Endothelial cell of umbilical vein (primary cell): ENCODE data around the gene STN1. TPM values are rescaled to one million over a fixed set of nuclear protein-coding genes. Genes with fewer than 3 reads are reported as not detected.

Experiments used
- BruUV-seq: library from RNA; stranded (reverse); fragments of 400-500 nt; replicated peaks from 2 replicates; lab custom pipeline; 2021; lab: Mats Ljungman, UMichigan
- CTCF ChIA-PET: fragments of 300-600, 350-600 bp; sonication (Branson Sonifier 250); formaldehyde crosslinking; loops from one replicate; lab custom pipeline; 2021; ENCODE audit warnings: antibody characterized with exemption, inconsistent platforms; lab: Charles Lee
- POLR2A ChIA-PET: fragments of 300-600, 350-600 bp; sonication (Branson Sonifier 250); formaldehyde crosslinking; loops from one replicate; lab custom pipeline; 2021; ENCODE audit warnings: antibody characterized with exemption, inconsistent platforms; lab: Charles Lee
- DNase-seq: peaks from one replicate; pipeline ENCODE4 v3.0.0-alpha.2; 2011; ENCODE audit warnings: low read depth, low spot score
- FAIRE-seq: peaks from 2 replicates; lab custom pipeline; 2011; peaks lifted over from hg19 to GRCh38; lab: Jason Lieb, UNC
- H2AFZ ChIP-seq: 2 replicates; pipeline ENCODE4 v1.6.0; 2012; ENCODE audit warnings: low read depth, low read length, control low read depth, inconsistent platforms
- H3K27ac ChIP-seq: 2 replicates; pipeline ENCODE4 v1.5.1; 2011; ENCODE audit warnings: low read depth, mild to moderate bottlenecking, control low read depth, low read length, moderate library complexity; ENCODE audit not compliant: insufficient read depth
- H3K27me3 ChIP-seq, 2 experiments: 2 replicates each; pipeline versions ENCODE4 v1.6.0 to v1.6.1; 2011; ENCODE audit warnings: low read length in 2 of 2, mixed read lengths in 1 of 2; ENCODE audit not compliant: control insufficient read depth in 2 of 2, insufficient read depth in 2 of 2
- H3K36me3 ChIP-seq, 2 experiments: 2 replicates in 1 of 2; 3 replicates in 1 of 2; pipeline ENCODE4 v1.5.1; 2011; ENCODE audit warnings: low read length in 2 of 2, mild to moderate bottlenecking in 1 of 2, moderate library complexity in 1 of 2; ENCODE audit not compliant: control insufficient read depth in 2 of 2, insufficient read depth in 2 of 2; ENCODE audit errors: extremely low read depth in 1 of 2
- H3K4me1 ChIP-seq: 3 replicates; pipeline ENCODE4 v1.5.1; 2011; ENCODE audit warnings: mild to moderate bottlenecking, low read length; ENCODE audit not compliant: control insufficient read depth, insufficient read depth; ENCODE audit errors: extremely low read depth
- H3K4me2 ChIP-seq: 2 replicates; pipeline ENCODE4 v1.6.1; 2011; ENCODE audit warnings: low read length, control low read depth, mixed read lengths; ENCODE audit not compliant: insufficient read depth
- H3K4me3 ChIP-seq, 3 experiments: fragments of 200-600 bp in 1 of 3; sonication (generic), shearing (Covaris generic) in 1 of 3; replicated peaks in 1 of 3; 2 replicates each; pipeline ENCODE4 v1.5.1; 2011 to 2016; ENCODE audit warnings: control low read depth in 3 of 3, low read length in 3 of 3, mild to moderate bottlenecking in 2 of 3, inconsistent platforms in 1 of 3, low read depth in 1 of 3, moderate library complexity in 1 of 3; ENCODE audit not compliant: insufficient read depth in 1 of 3
- H3K79me2 ChIP-seq: 2 replicates; pipeline ENCODE4 v1.6.0; 2012; ENCODE audit warnings: low read length, inconsistent platforms; ENCODE audit not compliant: control insufficient read depth, insufficient read depth
- H3K9ac ChIP-seq: replicated peaks from 2 replicates; pipeline ENCODE3; 2011; ENCODE audit warnings: low read length, control low read depth; ENCODE audit not compliant: insufficient read depth; ENCODE audit errors: extremely low read depth
- H3K9me1 ChIP-seq: replicated peaks from 3 replicates; pipeline ENCODE4 v1.6.0; 2011; ENCODE audit warnings: mild to moderate bottlenecking, low read length; ENCODE audit not compliant: control insufficient read depth, insufficient read depth; ENCODE audit errors: extremely low read depth
- H3K9me3 ChIP-seq: replicated peaks from 2 replicates; pipeline ENCODE4 v1.5.1; 2012; ENCODE audit warnings: low read length, inconsistent platforms; ENCODE audit not compliant: control insufficient read depth, insufficient read depth
- H4K20me1 ChIP-seq: replicated peaks from 2 replicates; pipeline ENCODE3; 2011; ENCODE audit warnings: mild to moderate bottlenecking, low read length; ENCODE audit not compliant: control insufficient read depth, insufficient read depth; ENCODE audit errors: extremely low read depth
- CTCF ChIP-seq, 2 donors: IDR thresholded peaks; 1 replicate in 1 of 2; 2 replicates in 1 of 2; pipeline ENCODE4 v1.5.1; 2011; ENCODE audit warnings: low read length in 2 of 2, mild to moderate bottlenecking in 2 of 2, moderate library complexity in 2 of 2, control low read depth in 1 of 2, inconsistent platforms in 1 of 2, low read depth in 1 of 2; ENCODE audit not compliant: insufficient read depth in 1 of 2; ENCODE audit errors: extremely low read depth in 1 of 2
- EZH2 ChIP-seq: IDR thresholded peaks from 2 replicates; pipeline ENCODE4 v1.6.1; 2012; ENCODE audit warnings: borderline replicate concordance, low read depth, mild to moderate bottlenecking, moderate library complexity, low read length, inconsistent platforms; ENCODE audit not compliant: severe bottlenecking
- FOS ChIP-seq: IDR thresholded peaks from 2 replicates; pipeline ENCODE4 v1.6.1; 2011; ENCODE audit warnings: mild to moderate bottlenecking, low read length, moderate library complexity, borderline replicate concordance; ENCODE audit not compliant: insufficient read depth
- GATA2 ChIP-seq: IDR thresholded peaks from 2 replicates; pipeline ENCODE4 v1.7.0; 2011; ENCODE audit warnings: low read depth, mild to moderate bottlenecking, moderate library complexity, mixed read lengths, low read length; ENCODE audit not compliant: insufficient read length, insufficient read depth
- JUN ChIP-seq: IDR thresholded peaks from 2 replicates; pipeline ENCODE4 v1.6.1; 2011; ENCODE audit warnings: borderline replicate concordance, low read depth; ENCODE audit not compliant: insufficient read length, insufficient read depth
- MAX ChIP-seq: IDR thresholded peaks from 2 replicates; pipeline ENCODE4 v1.6.1; 2011; ENCODE audit not compliant: insufficient read depth, insufficient read length
- MYC ChIP-seq: IDR thresholded peaks from one replicate; pipeline ENCODE4 v1.6.1; 2011; ENCODE audit warnings: mild to moderate bottlenecking, low read depth, low read length
- POLR2A ChIP-seq: IDR thresholded peaks from 2 replicates; pipeline ENCODE4 v1.6.1; 2012; ENCODE audit warnings: low read depth, mild to moderate bottlenecking, control low read depth, low read length
- POLR2AphosphoS5 ChIP-seq: IDR thresholded peaks from 2 replicates; pipeline ENCODE4 v1.6.1; 2012; ENCODE audit warnings: low read depth, mild to moderate bottlenecking, control low read depth, low read length, moderate library complexity; ENCODE audit not compliant: insufficient read depth
- dilution Hi-C: fragments of 300-500 bp; cut with MboI; formaldehyde crosslinking; loops from one replicate; pipeline ENCODE4 v1.15.0; 2019; ENCODE audit warnings: low sequenced_read_pairs; ENCODE audit not compliant: extremely low pct_ligation_motif_present
- intact Hi-C: fragments of 100-400 bp; cut with micrococcal nuclease; formaldehyde crosslinking; loops from one replicate; pipeline ENCODE4 v1.10.0; 2022
- polyA plus RNA-seq, 4 experiments: library from polyadenylated mRNA; depleted of rRNA in 3 of 4; stranded (reverse) in 3 of 4; unstranded in 1 of 4; fragments of >200 nt; gene quantifications; 2 replicates each; pipeline versions ENCODE4 v1.2.1 to v1.2.3, GENCODE V29; 2011 to 2012; ENCODE audit warnings: missing spikeins in 1 of 4
- total RNA-seq: library from RNA; stranded (reverse); gene quantifications from 2 replicates; pipeline ENCODE4 v1.2.3, GENCODE V29; 2021

STN1 gene
- total and polyA plus RNA-seq, 2 donors (not counting 3 experiments of a cell fraction or from before 2014, with no cell fraction given) = 10.8 to 15.3 TPM

DNA sequence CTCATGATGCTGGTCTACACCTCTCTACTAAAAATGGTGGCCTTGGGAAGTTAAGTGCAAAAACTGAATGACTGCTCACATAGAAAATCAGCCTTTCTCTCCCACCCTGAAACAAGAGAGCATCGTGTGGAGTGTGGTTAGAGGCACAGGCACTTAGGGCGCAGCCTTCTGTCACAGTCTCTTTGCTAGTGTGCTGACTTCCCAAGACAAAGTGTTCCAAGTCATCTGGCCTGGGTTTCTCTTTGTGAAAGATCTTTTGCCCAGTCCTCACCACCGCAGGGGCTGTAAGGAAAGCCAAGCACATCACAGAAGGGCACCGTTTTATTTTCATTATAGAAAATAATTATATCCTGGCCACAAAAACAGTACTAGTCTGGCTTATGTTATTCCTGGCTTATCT lies 12.5 kb downstream of the STN1 start:
- intact Hi-C loops = loop anchor here (10.0 kb wide), 1 partner anchor 429 kb away; the partner anchor contains the start of gene ITPRIP
- H3K9ac ChIP-seq = no peak overlapping the region
- no peaks in the 10 kb centered on the region for H3K9me3 ChIP-seq
- H4K20me1 ChIP-seq = no peaks in the 10 kb centered on the region
- TF ChIP-seq GATA2 (no peak), JUN (no peak), CTCF (IDR thresholded peaks at IDR 0.05; ENCODE audit: extremely low read depth in 1 of 2, insufficient read depth in 1 of 2, low read depth in 1 of 2, low read length in 2 of 2) (no peak), POLR2A (no peak), MAX (no peak), FOS (no peak), MYC (no peak), EZH2 (no peak), POLR2AphosphoS5 (no peak)
- no peak overlapping the region for H3K4me2 ChIP-seq
- ChIA-PET CTCF (no interaction called here), POLR2A (no interaction called here)
- no peak overlapping the region for H3K27ac ChIP-seq
- H3K79me2 ChIP-seq = no peaks in the 10 kb centered on the region
- H3K9me1 ChIP-seq = no peaks in the 10 kb centered on the region
- BruUV-seq = no TSS peak
- H3K4me3 ChIP-seq = no peak overlapping the region
- H3K36me3 ChIP-seq = peaks cover 0 to 3% of the 10 kb centered on the region in 2 experiments
- no peak overlapping the region for H2AFZ ChIP-seq
- DNase-seq (no peak), FAIRE-seq (no peak)
- dilution Hi-C loops = no loop called here
- H3K27me3 ChIP-seq = no peaks in the 10 kb centered on the region
- peaks cover 23% of the 10 kb centered on the region for H3K4me1 ChIP-seq
